NOMO-1 treated with DMSO at 0.1 percent for 48 hours (cell line): ENCODE measurements around the gene EEF2.
"Not testable (repeated sequence)": the region's sequence is repeated elsewhere in the genome, so short reads cannot be mapped to it uniquely, and the experiment has no call there.

Experiments used
- DNase-seq: peaks from one replicate; lab custom pipeline; 2025; ENCODE audit not compliant: unreplicated experiment; lab: John Stamatoyannopoulos, UW

Gene EEF2

DNA sequence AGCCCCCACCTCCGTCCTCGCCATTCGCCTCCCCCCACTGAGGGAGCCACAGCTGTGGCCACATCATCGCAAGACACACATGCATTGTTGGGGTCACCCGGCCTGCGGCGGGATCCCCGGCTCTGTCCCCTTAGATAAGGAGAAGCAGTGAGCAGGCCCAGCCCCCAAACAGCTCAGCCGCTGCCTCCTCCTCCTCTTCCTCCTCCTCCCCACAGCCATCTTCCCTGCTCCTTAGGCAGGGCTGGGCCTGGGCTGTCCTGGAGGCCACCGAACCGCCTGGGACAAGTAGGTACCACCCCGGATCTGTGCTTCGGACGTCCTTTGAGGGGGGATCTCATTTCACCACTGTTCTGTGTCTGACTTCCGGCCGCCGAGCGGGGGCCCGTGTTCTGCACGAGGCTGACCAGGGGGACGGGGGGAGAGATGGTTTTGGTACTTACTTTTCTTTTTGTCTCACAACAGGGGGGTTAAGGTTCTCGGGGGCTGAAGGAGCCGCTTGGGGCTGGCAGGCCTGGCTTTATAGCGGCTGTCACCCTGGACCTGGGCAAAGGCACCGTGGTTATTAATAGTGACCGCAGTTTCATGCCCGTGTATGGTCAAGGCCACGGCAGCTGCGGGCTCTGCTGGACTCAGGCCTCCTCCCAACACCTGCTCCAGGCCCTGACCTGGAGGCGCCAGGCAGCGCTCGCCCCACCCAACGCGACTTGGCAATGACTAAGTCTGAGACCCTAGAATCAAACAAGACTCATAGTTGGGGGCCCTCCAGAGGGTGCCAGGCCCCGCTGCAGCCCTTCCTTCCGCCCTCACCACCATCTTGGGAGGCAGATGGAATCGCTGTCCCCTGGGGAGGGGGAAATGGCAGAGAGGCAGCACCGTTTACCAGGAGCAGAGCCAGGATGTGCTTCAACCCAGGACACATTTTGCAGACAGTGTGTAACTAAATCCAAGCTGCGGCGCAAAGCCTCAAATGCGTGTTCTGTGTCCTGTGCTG is 34.1 kb downstream of the EEF2 start:
- no peak for DNase-seq

DNA sequence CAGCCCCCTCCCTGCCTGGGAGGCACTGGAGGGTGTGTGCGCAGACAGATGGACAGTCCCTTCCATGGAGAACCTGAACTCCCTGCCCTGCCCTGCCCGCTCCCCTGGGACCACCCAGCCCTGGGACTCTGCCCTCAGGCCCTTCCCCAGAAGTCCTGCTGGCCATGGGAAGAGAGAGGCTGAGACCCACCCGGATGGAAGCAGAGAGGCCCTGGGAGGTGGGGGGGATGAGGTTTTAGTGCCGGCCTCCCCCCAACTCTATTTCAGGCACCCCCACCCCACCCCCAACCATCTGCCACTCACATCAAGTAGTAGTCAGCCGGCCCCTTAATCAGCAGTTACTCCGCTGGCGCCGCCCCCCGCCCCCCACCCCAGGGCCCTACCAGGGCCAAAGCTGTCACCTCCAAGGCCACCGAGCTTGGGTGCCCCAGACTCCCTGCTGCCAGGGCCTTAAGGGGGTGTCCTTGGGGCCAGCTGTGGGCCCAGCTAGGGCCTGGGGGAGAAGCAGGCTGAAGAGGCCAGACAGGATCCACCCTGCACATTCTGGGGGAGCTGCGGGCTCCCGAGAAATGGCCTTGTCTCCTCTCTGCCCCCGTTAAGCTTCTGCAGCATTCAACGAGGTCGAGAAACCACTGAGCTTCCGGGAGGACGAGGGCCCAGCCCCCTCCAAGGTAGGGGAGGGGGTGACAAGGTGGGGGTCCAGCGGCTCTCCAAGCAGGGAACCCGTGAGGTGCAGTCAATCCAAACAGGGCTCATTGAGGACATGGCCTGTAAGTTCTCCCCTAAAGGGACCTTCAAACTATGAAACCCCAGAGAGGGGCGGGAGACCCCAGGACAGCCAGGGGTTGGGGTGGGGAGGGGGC is 35.0 kb downstream of the EEF2 start:
- no peak for DNase-seq

DNA sequence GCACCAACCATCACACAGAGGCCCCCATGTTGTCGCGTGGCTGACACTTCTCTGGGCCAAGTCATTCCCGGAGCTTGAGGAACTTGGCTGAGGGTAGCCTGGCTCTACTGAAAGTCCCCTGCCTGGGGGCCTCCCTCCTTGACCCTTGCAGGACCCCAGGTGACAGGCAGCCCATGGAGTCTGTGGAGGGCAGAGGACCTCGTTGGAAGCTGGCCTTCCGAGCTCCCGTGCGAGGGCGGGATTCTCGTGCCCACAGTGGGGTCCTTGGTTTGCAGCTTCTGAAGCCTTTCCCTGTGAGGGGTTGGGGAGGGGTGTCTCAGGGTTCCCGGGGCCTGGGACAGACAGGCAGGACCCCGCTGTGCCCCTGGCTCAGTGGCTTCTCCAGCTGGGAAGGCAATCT is 36.0 kb downstream of the EEF2 start:
- DNase-seq, result no peak

DNA sequence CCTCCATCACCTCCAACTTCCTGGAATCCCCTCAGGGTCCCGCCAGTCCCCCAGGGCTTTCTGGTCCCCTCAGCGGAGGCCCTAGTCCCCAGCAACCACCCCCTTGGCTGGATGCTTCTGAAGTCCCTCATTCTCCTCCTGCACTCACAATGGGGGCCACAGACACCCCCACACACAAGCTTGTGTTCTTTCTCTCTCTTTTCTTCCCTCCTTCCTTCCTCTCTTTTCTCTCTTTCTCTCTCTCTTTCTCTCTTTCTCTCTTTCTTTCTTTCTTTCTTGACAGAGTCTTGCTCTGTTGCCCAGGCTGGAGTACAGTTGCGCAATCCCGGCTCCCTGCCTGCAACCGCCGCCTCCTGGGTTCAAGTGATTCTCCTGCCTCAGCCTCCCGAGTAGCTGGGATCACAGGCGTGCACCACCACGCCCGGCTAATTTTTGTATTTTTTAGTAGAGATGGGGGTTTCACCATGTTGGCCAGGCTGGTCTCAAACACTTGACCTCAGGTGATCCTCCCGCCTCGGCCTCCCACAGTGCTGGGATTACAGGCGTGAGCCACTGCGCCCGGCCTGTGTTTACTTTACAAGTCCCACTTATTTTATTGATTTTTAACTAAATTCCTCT is 37.8 kb downstream of the EEF2 start:
- not testable (repeated sequence) for DNase-seq

DNA sequence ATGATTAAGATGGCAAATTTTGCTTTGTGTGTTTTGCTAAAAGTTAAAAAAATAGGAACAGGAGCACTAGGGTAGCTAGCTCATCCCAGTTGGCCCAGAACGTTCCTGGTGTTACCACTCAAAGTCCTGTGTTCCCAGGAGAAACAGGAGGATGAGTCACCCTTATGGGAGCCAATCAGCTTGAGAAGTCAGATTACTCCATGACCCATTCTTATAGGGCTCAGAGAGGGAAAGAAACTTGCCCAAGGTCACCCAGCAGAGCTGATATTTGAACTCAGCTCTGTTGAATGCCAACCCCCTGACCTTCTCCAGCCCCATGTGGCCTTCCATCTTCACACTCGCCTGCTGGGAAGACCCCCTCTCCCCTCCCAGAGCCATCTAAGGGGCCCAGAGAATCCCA is 39.4 kb downstream of the EEF2 start:
- no peak for DNase-seq

DNA sequence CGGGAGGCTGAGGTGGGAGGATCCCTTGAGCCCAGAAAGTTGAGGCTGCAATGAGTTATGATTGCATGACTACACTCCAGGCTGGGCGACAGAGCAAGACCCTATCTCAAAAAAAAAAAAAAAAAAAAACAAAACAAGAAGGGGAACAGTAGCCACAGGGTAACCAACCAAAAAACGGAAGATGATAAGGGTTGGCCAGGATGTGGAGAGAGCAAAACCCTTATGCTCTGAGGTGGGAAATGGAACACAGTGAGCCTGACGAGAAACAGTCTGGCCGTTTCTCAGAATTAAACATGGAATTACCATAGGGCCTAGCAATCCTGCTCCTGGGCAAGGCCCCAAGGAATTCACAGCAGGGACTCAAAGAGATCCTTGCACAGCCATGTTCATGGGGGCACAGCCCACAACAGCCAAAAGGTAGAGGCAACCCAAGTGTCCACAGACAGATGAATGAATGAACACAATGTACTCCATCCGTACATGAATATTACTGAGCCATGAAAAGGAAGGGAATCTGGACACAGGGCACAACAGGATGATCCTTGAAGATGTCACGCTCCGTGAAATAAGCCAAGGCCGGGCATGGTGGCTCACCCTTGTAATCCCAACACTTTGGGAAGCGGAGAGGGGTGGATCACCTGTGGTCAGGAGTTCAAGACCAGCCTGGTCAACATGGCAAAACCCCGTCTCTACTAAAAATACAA is 41.1 kb downstream of the EEF2 start:
- no peak for DNase-seq

DNA sequence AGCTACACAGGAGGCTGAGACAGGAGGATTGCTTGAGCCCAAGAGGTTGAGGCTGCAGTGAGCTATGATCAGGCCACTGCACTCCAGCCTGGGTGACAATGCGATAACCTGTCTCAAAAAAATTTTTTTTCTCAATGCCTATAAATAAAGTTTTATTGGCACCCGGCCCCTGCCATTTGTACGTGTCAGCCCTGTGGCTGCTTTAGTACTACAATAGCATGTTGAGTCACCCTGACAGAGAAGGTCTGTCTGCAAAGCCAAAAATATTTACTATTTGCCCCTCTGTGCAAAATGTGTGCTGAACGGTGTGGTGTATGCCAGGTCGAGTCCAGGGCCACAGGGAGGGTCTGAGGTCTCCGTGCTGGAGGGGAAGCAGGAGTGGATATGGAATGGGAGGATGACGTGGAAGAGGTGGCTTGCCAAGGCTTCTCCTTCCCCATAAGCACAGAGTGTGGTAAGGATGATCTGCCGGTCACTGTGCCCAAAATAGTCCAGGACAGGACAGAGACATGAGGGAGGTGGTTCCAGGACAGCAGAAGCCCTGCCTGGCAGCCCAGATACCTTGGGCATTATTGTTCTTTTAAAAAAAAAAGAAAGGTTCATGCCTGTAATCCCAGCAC is 42.4 kb downstream of the EEF2 start:
- DNase-seq, result no peak

DNA sequence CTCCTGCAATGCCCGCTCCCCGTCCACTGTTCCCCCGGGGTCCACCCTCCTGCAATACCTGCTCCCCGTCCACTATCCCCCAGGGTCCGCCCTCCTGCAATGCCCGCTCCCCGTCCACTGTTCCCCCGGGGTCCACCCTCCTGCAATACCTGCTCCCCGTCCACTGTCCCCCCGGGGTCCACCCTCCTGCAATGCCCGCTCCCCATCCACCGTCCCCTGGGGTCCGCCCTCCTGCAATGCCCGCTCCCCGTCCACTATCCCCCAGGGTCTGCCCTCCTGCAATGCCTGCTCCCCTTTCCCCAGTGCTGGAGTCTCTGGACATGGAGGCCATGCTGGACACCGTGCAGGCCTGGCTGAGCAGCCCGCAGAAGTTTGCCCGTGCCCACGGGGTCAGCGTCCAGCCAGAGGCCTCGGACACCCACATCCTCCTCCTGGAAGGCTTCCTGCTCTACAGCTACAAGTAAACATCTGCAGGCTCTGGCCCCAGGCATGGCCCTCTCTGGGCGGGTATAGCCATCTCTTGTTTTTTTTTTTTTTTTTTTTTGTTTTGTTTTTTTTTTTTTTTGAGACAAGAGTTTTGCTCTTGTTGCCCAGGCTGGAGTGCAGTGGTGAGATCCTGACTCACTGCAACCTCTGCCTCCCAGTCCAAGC is 46.8 kb downstream of the EEF2 start:
- not testable (repeated sequence) for DNase-seq

DNA sequence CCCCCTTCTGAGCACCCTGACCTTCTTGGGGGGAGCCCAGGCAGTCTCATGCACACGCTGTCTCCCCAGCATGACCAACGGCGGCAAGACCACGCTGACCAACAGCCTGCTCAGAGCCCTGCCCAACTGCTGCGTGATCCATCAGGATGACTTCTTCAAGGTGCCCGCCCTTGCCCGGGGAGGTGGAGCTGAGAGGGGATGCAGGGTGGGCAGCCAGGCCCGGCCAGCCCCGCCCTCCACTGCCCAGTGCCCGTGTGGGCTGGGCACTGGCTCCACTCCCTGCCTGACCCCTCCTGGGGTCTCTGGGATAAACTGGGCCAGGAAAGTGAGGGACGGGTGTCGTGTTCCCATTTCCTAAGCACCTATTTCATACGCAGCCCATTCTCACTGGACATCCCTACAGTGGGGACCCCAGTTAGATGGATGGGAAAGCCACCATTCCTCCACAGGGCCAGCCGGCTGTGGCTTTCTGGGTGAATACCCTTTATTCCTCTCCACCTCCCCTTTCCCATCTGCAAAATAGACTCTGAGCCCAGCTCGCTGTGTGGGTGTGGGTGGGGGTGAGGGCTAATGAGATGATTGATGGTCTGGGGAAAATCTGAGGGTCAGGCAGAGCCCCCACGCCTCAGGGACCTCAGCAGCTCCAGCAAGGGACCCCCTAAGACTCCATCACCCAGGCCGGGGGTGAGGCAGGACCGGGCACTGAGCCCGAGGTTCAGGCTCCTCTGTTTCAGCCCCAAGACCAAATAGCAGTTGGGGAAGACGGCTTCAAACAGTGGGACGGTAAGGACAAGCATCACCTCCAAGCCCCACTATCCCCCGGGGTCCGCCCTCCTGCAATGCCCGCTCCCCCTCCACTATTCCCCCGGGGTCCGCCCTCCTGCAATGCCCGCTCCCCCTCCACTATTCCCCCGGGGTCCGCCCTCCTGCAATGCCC is 48.5 kb downstream of the EEF2 start:
- DNase-seq, result no peak

DNA sequence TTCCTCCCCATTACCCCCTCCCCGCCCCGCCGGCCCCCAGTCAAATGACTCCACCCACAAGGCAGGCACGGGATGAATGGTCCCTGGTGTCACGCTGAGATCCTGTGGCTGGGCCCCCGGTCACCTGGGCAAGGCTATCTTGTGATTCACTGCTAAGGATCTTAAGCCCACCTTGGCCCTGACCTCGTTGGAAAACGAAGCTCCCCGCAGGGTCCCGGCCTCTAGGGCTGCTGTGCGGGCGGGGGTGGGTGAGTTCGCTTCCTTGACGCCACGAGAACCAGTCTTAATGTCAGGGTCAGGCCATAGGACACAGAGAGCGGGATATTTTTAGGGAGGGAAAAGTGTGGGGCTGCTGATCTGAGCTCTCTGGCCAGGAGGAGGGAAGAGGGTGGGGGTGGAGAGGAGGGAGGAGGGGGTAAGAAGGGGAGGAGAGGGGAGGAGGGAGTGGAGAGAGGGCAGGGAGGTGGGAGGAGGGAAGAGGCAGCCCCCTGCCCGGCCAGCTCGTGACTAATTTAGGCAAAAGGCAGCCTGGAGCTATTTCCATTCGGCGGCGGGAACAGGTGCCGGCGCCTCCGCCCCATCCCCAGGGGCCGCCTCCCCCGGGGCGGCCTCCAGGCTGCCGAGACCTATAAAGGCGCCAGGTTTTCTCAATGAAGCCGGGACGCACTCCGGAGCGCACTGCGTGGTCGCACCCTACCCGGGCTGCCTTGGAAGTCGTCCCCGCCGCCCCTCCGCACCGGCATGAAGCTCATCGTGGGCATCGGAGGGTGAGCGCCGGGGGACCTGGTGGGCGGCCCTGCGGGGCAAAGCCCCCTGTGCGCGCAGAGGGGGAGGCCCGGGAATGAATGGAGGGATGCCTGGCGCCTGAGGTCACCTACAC is 52.1 kb downstream of the EEF2 start, which contains the start of gene NMRK2:
TSS of gene NMRK2 (plus strand) at position 139 of the 880 bp plus-strand sequence. CDS start at position 742, 603 bp downstream.
- no peak for DNase-seq

DNA sequence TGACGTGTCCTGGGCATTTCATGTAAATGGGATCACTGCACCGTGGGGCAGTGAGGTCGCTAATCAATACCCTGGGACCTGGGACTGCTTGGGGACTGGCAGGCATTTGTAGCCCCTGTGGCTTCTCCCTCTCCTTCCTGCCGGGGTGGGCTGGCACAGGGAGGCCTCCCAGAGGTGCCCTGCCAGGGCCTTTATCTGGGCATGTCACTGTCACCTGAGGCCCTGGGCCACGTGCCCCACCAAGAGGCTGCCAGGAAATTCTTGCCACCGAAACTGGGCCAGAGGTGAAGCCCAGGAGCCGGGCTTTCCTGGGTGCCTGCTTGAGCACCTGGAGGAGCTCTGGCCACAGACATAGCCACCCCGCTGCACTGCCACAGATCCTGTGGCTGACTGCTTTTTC is 54.2 kb downstream of the EEF2 start:
- DNase-seq, result no peak
